Measurements from ENCODE around the gene SEL1L3. TPM values are rescaled to one million over a fixed set of nuclear protein-coding genes. Genes with fewer than 3 reads are reported as not detected.

SEL1L3 gene
- total RNA-seq, 2 experiments from 2014 or later, result 180 to 313 TPM

GRCh38 chr4:25861280-25861950 is 1.4 kb downstream of the SEL1L3 start:
- POLR2A ChIA-PET, result interaction anchor here (0.7 to 1.9 kb wide), 6 partner anchors 12 to 546 kb away, joined by 4 to 17 read pairs (median 6); partner anchors contain the start of gene SMIM20
- Histone ChIP-seq H4K20me1 (ENCODE audit: insufficient read depth, low read length) (peaks cover 26% of the 10 kb centered on the region; the same call in 1 of the 2 replicates), H2AFZ (ENCODE audit: low read length) (no peak overlapping the region), H3K27ac (ENCODE audit: low read depth, low read length, poor library complexity, severe bottlenecking) (peak overlapping the region; percentile 88), H3K4me3 (ENCODE audit: low read depth, low read length, poor library complexity, severe bottlenecking) (peak overlapping the region; percentile 75), H3K9me3 (ENCODE audit: low read length) (no peaks in the 10 kb centered on the region), H3K9me2 (ENCODE audit: insufficient read depth, low read length) (no peaks in the 10 kb centered on the region), H3K79me2 (ENCODE audit: insufficient read depth, low read depth, low read length) (peaks cover 92% of the 10 kb centered on the region), H3K36me3 (ENCODE audit: insufficient read depth, low read length) (peaks cover 63% of the 10 kb centered on the region), H3K4me1 (ENCODE audit: insufficient read depth, low read length, poor library complexity, severe bottlenecking) (peaks cover 69% of the 10 kb centered on the region), H3K4me2 (ENCODE audit: low read length) (peak overlapping the region; percentile 96)
- TF ChIP-seq EZH2phosphoT487 (IDR thresholded peaks at IDR 0.05; ENCODE audit: borderline replicate concordance, low read depth, low read length) (no peak), CTCF (conservative IDR thresholded peaks at IDR 0.05; ENCODE audit: low read length) (no peak)
- DNase-seq (ENCODE audit: low spot score), result peak; percentile 50
- CTCF ChIA-PET (ENCODE audit: unreplicated experiment), result no interaction called here
- intact Hi-C loops (cut with micrococcal nuclease; ENCODE audit: unreplicated experiment), result loop anchor here (1.0 to 5.0 kb wide), 3 partner anchors 13 to 966 kb away; partner anchors contain the start of gene SMIM20
- BruUV-seq (replicated peaks), result TSS peak; percentile 85

DNA sequence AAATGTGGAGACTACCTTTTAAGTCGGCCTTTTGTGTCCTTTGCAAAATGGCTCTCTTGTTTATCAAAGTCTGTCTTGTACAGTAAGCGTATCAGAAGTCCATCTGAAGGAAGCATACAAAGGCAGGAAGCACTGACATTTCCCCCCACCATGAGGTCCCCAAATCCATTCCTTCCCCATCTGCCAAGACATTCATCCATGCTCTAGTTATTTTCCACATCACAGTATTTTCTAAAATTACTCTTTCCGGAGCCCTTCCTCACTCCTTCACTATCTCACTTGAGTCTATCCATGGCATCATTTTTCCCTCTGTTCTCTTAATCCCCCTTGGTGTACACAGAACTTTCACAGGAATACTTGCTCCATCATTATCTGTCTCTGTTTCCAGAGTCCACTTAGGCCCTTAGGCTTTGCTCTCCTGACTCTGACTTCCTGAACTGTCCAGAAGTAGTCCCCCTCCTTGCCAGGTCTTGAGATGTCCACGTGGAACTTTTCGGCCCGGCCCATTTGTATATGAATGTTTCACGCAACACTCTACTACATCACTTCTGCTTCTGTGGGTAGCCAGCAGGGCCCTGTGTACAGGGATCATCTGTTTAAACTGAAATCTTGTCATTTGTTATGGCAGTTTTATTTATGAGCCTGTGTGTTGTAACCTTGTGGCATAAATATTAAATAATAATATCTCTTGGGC is 2.1 kb downstream of the SEL1L3 start:
- no peak overlapping the region for H2AFZ ChIP-seq (ENCODE audit: low read length)
- ChIA-PET CTCF (ENCODE audit: unreplicated experiment) (no interaction called here), POLR2A (interaction anchor here (0.7 to 4.5 kb wide), 11 partner anchors 10 to 545 kb away, joined by 3 to 97 read pairs (median 6); partner anchors contain the start of gene SMIM20)

More for the DNA sequence above, 2.1 kb downstream of the SEL1L3 start:
- H3K4me3 ChIP-seq (ENCODE audit: low read depth, low read length, poor library complexity, severe bottlenecking), result peak overlapping the region; percentile 75
- peak overlapping the region; percentile 88 for H3K27ac ChIP-seq (ENCODE audit: low read depth, low read length, poor library complexity, severe bottlenecking)
- TF ChIP-seq CTCF (conservative IDR thresholded peaks at IDR 0.05; ENCODE audit: low read length) (no peak), EZH2phosphoT487 (IDR thresholded peaks at IDR 0.05; ENCODE audit: borderline replicate concordance, low read depth, low read length) (no peak)
- no peaks in the 10 kb centered on the region for H3K9me3 ChIP-seq (ENCODE audit: low read length)
- peaks cover 70% of the 10 kb centered on the region for H3K36me3 ChIP-seq (ENCODE audit: insufficient read depth, low read length)
- DNase-seq (ENCODE audit: low spot score), result peak; percentile 73
- H4K20me1 ChIP-seq (ENCODE audit: insufficient read depth, low read length), result peaks cover 29% of the 10 kb centered on the region; the same call in 1 of the 2 replicates
- intact Hi-C loops (cut with micrococcal nuclease; ENCODE audit: unreplicated experiment), result loop anchor here (1.0 to 5.0 kb wide), 3 partner anchors 14 to 967 kb away; partner anchors contain the start of gene SMIM20
- peak overlapping the region; percentile 96 for H3K4me2 ChIP-seq (ENCODE audit: low read length)
- no peaks in the 10 kb centered on the region for H3K9me2 ChIP-seq (ENCODE audit: insufficient read depth, low read length)
- peaks cover 95% of the 10 kb centered on the region for H3K79me2 ChIP-seq (ENCODE audit: insufficient read depth, low read depth, low read length)
- TSS peak; percentile 55 for BruUV-seq (replicated peaks)
- peaks cover 69% of the 10 kb centered on the region for H3K4me1 ChIP-seq (ENCODE audit: insufficient read depth, low read length, poor library complexity, severe bottlenecking)

Data from OCI-LY7 (cell line).